ENCODE measurements around the gene GRID1.

- TF ChIP-seq CTCF (IDR thresholded peaks at IDR 0.05; ENCODE audit: low read length) (no peak), EZH2 (optimal IDR thresholded peaks at IDR 0.05; ENCODE audit: low read depth, low read length) (no peak)
These were observed 115.2 kb downstream of the GRID1 start for GRCh38 chr10:86251426-86251825.
